NCI-H510A (cell line): ENCODE data around the gene OPCML.

Experiments
- DNase-seq: peaks from one replicate; lab custom pipeline; 2025; lab: John Stamatoyannopoulos, UW

OPCML gene

GRCh38 chr11:133355095-133355494 lies 177.2 kb downstream of the OPCML start:
- DNase-seq: no peak

DNA sequence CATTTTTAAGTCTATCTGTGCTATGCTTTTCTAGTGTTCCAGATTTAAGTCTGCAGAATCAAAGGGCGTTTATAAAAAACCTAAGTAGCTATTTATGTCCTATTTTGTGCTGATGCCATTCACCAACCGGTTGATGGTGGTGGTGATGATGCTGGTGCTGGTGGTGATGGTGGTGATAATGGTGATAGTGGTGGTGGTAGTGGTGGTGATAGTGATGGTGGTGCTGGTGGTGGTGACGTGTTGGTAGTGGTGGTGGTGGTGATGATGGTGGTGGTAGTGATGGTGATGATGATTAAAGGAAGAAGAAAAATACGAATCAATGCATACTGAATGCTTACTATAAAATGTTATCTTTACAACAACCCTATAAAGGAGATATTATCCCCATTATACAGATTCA lies 178.2 kb downstream of the OPCML start:
- DNase-seq: no peak

- no peak for DNase-seq
Measured at GRCh38 chr11:133350045-133350444, 182.3 kb downstream of the OPCML start.

DNA sequence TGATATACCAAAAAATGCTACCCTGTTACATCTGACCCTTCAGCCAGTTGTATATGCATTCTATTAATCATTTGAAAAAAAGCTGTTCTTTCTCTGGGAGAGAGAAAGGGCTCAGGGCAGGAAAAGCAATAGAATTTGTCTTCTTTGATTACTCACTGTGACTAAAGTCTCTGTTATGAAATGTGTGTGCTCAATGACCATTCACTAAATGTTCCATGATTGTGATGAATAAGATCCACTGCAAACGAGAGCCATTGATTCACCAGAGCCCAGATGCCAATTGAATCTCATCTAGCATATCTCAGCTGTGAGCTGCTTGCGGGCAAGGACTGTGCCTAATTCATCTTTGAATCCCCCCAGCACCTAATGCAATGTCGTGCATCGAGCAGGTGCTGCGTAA lies 184.3 kb downstream of the OPCML start:
- DNase-seq: no peak

GRCh38 chr11:133346137-133346536 lies 186.2 kb downstream of the OPCML start:
- no peak for DNase-seq

- no peak for DNase-seq
Measured at GRCh38 chr11:133343951-133344350, 188.3 kb downstream of the OPCML start.

DNA sequence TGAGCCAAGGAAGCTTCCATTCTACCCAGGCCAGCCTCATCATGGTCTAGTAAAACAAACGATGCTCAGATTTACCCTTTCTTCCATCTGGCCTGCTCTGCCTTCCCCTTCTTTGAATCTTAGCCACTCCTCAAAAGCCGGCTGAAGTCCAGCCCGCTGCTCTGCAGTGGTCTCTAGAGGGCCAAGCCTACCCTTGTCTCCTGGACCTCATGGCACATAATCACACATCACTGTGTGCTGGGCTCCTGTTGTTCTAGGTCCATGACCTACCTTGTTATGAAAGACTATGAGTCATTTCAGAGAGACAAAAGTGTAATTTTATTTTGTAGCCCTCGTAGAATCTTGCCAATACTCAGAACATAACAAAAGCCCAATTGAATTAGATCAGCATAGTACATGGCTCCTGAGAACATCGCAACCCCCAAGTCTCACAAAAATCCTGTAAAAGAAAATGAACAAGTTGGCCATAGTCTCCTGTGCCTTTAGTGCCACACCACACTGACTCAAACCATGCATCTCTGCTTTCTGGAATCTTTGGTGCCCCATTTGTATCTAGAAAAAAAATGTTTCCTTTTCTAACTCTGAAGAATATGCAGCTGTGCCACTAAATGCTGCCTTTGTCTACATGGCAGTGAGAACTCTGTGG lies 192.7 kb downstream of the OPCML start:
- no peak for DNase-seq

GRCh38 chr11:133338588-133338987 lies 193.7 kb downstream of the OPCML start:
- DNase-seq: no peak

DNA sequence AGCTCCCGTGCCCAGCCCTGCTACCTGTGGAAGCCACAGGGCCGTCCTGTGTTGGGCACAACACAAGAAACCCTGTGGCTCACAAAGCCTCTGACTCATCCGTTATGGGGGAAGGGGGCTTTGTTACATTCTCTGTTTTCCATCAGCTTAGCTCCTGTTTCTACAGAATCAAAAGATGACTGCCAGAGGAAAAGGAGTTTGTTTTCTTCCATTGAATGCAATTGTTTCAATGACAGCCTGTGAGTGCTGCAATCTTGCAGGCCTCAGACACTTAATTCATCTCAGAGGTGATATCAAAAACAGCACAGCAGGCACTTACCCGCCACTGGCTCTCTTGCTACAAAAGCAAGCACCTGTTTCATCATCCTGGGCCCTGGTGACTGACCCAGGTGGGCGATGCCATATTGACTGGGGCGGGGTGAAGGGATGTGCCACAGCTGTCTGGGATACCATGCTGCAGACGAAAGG lies 194.3 kb downstream of the OPCML start:
- no peak for DNase-seq

- DNase-seq: no peak
Measured at GRCh38 chr11:133337193-133337592, 195.1 kb downstream of the OPCML start.

GRCh38 chr11:133331031-133331430 lies 201.3 kb downstream of the OPCML start:
- DNase-seq: no peak

DNA sequence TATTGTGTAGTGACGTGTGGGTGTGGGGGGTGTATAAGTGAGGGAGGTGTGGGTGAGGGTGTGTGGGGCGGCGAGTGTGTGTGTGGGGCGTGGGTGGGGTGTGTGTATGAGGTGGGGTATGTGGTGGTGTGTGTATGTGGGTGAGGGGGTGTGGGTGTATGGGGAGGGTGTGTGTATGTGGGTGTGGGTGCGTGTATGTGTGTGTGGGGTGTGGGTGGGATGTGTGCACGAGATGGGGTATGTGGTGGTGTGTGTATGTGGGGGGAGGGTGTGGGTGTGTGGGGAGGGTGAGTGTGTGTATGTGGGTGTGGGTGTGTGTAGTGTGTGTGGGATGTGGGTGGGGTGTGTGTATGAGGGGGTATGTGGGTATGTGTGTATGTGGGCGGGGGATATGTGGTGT lies 205.5 kb downstream of the OPCML start:
- no peak for DNase-seq

DNA sequence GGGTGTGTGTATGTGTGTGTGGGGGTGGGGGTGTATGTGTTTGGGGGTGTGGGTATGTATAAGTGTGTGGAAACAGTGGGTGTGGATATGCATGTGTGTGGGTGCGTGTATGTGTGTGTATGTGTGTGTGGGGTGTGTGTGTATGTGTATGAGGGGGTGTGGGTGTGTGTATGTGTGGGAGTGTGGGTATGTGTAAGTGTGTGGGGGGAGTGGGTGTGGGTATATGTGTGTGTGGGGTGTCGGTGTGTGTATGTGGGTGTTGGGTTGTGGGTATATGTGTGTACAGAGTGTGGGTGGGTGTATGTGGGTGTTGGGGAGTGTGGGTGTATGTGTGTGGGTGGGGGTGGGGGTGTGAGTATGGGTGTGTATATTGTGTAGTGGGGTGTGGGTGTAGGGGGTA lies 206.0 kb downstream of the OPCML start:
- DNase-seq: no peak

- DNase-seq: no peak
Measured at GRCh38 chr11:133325711-133326110, 206.6 kb downstream of the OPCML start.

- no peak for DNase-seq
Measured at GRCh38 chr11:133323354-133323753, 208.9 kb downstream of the OPCML start.

GRCh38 chr11:133318221-133318620 lies 214.1 kb downstream of the OPCML start:
- no peak for DNase-seq

DNA sequence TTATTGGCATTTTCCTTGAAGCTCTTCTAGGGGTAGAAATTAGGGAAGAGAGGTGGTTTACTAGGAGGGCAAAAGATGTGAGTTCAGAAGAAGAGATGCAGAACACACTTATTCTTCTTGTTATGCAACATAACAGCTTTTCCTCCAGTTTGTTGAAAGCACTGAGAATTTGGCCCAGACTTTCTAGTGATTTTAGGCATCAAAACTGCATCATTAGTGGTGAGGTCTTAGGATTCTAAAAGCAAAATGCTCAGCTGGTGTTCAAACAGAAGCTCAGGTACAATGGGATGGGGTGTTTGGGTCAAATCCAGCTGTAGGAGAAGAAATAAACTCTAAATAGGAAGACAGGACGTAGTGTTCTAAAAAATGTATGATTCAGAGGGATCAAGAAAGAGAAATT lies 221.1 kb downstream of the OPCML start:
- no peak for DNase-seq

DNA sequence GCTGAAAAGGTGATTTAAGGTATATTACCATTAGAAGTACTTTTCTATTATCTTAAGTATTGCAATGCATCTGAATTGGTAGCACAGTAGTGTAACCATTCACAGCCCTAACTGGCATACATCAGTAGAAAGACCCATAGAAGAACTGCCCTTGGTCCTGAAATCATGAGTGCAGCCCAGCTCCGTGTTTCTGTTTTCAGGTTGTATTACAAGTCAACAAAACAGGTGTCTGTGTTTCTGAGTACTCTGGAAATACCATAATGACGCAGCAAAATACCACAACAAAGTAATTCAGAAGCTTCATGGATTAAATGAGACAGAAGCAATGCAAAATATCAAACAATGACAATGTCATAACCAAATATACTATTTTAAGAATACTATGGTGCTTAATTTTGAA lies 226.3 kb downstream of the OPCML start:
- no peak for DNase-seq

DNA sequence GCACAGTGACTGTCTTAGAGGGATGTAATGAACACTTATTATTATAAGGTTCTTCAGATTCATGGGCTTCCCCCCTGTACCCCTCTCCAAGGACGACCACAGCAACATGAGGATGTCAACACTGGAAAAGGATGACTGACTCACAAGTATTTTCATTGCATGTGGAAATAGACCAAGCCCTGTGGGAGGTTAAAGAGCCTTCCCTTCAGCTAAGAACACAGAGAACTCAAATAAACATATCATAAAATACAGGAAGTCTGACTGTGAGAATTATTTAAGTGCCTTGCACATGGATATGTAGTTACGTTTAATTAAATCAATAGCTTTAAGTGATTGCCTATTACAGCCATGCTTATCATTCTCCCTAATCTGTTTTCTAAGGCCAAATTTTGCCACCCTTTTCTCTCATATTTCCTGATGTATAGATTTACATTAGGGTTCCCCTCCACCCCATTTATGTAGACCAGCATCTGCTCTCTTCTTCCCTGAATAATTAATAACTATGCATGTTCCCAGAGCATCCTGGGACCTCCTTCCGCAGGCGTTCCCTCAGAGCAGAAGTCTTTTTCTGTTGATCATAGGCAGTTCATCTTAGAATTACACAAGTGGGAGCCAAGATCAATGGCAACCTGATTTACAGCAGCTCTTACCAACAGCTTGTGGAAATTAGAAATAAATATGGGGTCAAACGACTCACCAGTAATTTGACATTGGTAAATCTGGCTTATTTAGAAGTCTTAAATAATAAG lies 226.9 kb downstream of the OPCML start:
- DNase-seq: no peak

GRCh38 chr11:133303262-133303661 lies 229.0 kb downstream of the OPCML start:
- DNase-seq: no peak

- DNase-seq: no peak
Measured at GRCh38 chr11:133302056-133302455, 230.2 kb downstream of the OPCML start.

DNA sequence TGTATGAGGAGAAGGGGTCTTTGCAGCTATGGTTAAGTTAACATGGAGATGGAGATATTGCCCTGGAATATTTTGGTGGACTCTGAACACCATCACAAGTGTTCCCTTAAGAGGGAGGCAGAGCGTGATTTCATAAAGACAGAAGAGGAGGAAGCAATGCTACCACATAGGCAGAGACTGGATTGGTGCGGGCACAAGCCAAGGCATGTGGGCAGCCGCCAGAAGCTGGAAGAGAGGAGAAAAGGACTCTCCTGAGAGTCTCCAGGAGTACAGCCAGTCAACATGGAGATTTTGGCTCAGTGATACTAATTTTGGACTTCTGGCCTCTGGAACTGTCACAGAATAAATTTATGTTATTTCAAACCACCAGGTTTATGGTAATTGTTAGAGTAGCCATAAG lies 231.6 kb downstream of the OPCML start:
- DNase-seq: no peak

DNA sequence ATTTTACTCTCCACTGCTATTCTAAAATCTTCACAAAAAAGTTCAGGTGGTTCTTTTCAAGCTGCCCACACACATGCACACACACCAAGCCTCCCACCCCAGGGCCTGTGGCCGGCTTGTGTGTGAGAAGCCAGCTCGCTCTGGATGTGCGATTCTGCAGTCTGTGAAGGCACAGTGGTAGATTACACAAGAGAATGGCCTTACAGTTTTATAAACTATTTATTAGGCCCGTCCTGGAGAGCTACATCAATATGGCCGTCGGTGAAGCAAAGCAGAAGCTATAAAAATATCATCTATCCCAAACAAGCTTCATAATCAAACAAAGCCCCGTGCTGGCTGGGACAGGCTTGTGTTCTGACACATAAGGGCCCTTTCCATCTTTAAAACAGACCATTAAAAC lies 240.5 kb downstream of the OPCML start:
- no peak for DNase-seq

DNA sequence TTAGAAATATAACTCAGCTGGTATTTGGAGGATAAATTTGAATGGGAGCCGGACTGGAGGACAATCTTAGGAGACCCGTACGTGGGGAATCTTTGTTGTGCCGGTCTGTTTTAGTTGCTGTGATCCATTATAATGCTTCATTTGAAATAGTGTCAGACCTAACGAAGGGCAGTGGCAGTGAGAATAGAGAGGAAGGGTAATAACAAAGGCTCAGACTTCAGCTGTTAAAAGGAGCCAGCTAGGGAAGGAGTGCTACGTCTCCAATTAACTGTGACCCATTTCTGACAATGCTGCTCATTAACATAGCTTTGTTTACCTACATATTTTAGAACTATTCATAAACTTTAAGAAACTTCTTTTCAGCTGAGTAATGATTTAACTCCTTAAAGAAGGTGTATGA lies 246.9 kb downstream of the OPCML start:
- no peak for DNase-seq
